IMR-90 (cell line): Measurements from ENCODE around the gene KRTAP19-8. TPM values are rescaled to one million over a fixed set of nuclear protein-coding genes. Genes with fewer than 3 reads are reported as not detected.

Source experiments
- ATAC-seq: fragments of 200-7000 bp; cut with Tn5 transposase; 2 replicates; pipeline ENCODE4 v1.9.1; 2020; ENCODE audit warnings: low read depth, mild to moderate bottlenecking, moderate library complexity
- BruUV-seq: library from RNA; stranded (reverse); fragments of 400-500 nt; replicated peaks from 2 replicates; lab custom pipeline; 2021; lab: Mats Ljungman, UMichigan
- CTCF ChIA-PET: fragments of 300-600 bp; formaldehyde crosslinking; extraction: SDS; loops from one replicate; lab custom pipeline; 2021; ENCODE audit warnings: antibody characterized with exemption; lab: Yijun Ruan, JAX
- POLR2A ChIA-PET: fragments of 300-600 bp; sonication (Branson Sonifier 250); formaldehyde crosslinking; loops from one replicate; lab custom pipeline; 2022; ENCODE audit warnings: antibody characterized with exemption; ENCODE audit not compliant: unreplicated experiment; lab: Charles Lee
- DNase-seq: peaks from one replicate; pipeline ENCODE4 v3.0.0; 2013
- H2AFZ ChIP-seq: replicated peaks from 2 replicates; pipeline ENCODE3; 2013; ENCODE audit warnings: low read length, mild to moderate bottlenecking; ENCODE audit not compliant: poor library complexity
- H2AK5ac ChIP-seq: 2 replicates; pipeline ENCODE4 v1.6.1; 2013; ENCODE audit warnings: low read depth, low read length, inconsistent platforms
- H2AK9ac ChIP-seq: replicated peaks from 2 replicates; pipeline ENCODE3; 2013; ENCODE audit warnings: mild to moderate bottlenecking, low read depth, low read length, moderate library complexity; ENCODE audit not compliant: poor library complexity
- H2BK120ac ChIP-seq: 2 replicates; pipeline ENCODE4 v1.6.1; 2013; ENCODE audit warnings: low read depth, low read length, inconsistent platforms
- H2BK15ac ChIP-seq: 3 replicates; pipeline ENCODE4 v1.6.1; 2013; ENCODE audit warnings: low read depth, low read length, inconsistent platforms
- H2BK20ac ChIP-seq: 2 replicates; pipeline ENCODE4 v1.6.1; 2013; ENCODE audit warnings: low read depth, mild to moderate bottlenecking, inconsistent platforms, low read length, moderate library complexity
- H2BK5ac ChIP-seq: 2 replicates; pipeline ENCODE4 v1.6.1; 2013; ENCODE audit warnings: mild to moderate bottlenecking, low read depth, low read length, inconsistent platforms; ENCODE audit not compliant: poor library complexity, severe bottlenecking
- H3K14ac ChIP-seq: replicated peaks from 2 replicates; pipeline ENCODE4 v1.6.1; 2013; ENCODE audit warnings: low read depth, low read length, inconsistent platforms
- H3K18ac ChIP-seq: 2 replicates; pipeline ENCODE4 v1.6.1; 2013; ENCODE audit warnings: low read depth, low read length, control low read depth
- H3K23ac ChIP-seq: 2 replicates; pipeline ENCODE4 v1.6.1; 2013; ENCODE audit warnings: low read depth, low read length, inconsistent platforms
- H3K27ac ChIP-seq: 2 replicates; pipeline ENCODE4 v1.5.1; 2013; ENCODE audit warnings: mild to moderate bottlenecking, control low read depth, low read length; ENCODE audit not compliant: insufficient read depth
- H3K27me3 ChIP-seq: 2 replicates; pipeline ENCODE4 v1.6.1; 2013; ENCODE audit warnings: low read length; ENCODE audit not compliant: control insufficient read depth, insufficient read depth
- H3K36me3 ChIP-seq: 2 replicates; pipeline ENCODE4 v1.6.1; 2013; ENCODE audit warnings: low read length, mixed read lengths; ENCODE audit not compliant: control insufficient read depth, insufficient read depth
- H3K4ac ChIP-seq: 2 replicates; pipeline ENCODE4 v1.6.1; 2013; ENCODE audit warnings: low read depth, low read length, inconsistent platforms
- H3K4me1 ChIP-seq: 2 replicates; pipeline ENCODE4 v1.6.1; 2013; ENCODE audit warnings: low read length, mixed read lengths; ENCODE audit not compliant: control insufficient read depth, insufficient read depth
- H3K4me2 ChIP-seq: 2 replicates; pipeline ENCODE4 v1.6.1; 2013; ENCODE audit warnings: low read depth, mild to moderate bottlenecking, control low read depth, low read length, moderate library complexity
- H3K4me3 ChIP-seq: 2 replicates; pipeline ENCODE4 v1.5.1; 2013; ENCODE audit warnings: low read depth, mild to moderate bottlenecking, control low read depth, low read length, moderate library complexity; ENCODE audit not compliant: insufficient read depth
- H3K56ac ChIP-seq: 2 replicates; pipeline ENCODE4 v1.6.1; 2013; ENCODE audit warnings: low read length, inconsistent platforms; ENCODE audit not compliant: insufficient read depth; ENCODE audit errors: extremely low read depth
- H3K79me1 ChIP-seq, 2 experiments: 2 replicates each; pipeline ENCODE4 v1.6.1; 2013; ENCODE audit warnings: low read length in 2 of 2, inconsistent platforms in 1 of 2, low read depth in 1 of 2
- H3K9ac ChIP-seq: 2 replicates; pipeline ENCODE4 v1.6.1; 2013; ENCODE audit warnings: low read depth, low read length, control low read depth
- H3K9me1 ChIP-seq: 2 replicates; pipeline ENCODE4 v1.6.1; 2013; ENCODE audit warnings: low read length, inconsistent platforms; ENCODE audit not compliant: insufficient read depth
- H3K9me3 ChIP-seq: 2 replicates; pipeline ENCODE4 v1.6.1; 2013; ENCODE audit warnings: low read length; ENCODE audit not compliant: control insufficient read depth, insufficient read depth
- H4K20me1 ChIP-seq: 2 replicates; pipeline ENCODE4 v1.6.1; 2013; ENCODE audit warnings: low read length, inconsistent platforms; ENCODE audit not compliant: insufficient read depth
- H4K5ac ChIP-seq: 2 replicates; pipeline ENCODE4 v1.6.1; 2013; ENCODE audit warnings: mild to moderate bottlenecking, low read depth, low read length, control low read depth
- H4K8ac ChIP-seq, 2 experiments: 2 replicates each; pipeline ENCODE4 v1.6.1; 2013; ENCODE audit warnings: low read depth in 2 of 2, low read length in 2 of 2, control low read depth in 1 of 2, inconsistent platforms in 1 of 2
- H4K91ac ChIP-seq: 2 replicates; pipeline ENCODE4 v1.6.1; 2013; ENCODE audit warnings: low read depth, low read length, inconsistent platforms; ENCODE audit not compliant: insufficient read depth
- BHLHE40 ChIP-seq: fragments of 150-350 bp; IDR thresholded peaks from 2 replicates; pipeline ENCODE4 v1.6.1; 2016; ENCODE audit warnings: mild to moderate bottlenecking, low read depth, low read length
- CEBPB ChIP-seq: IDR thresholded peaks from 2 replicates; pipeline ENCODE4 v1.6.1; 2012; ENCODE audit warnings: low read depth, low read length, improper control_type of control experiment
- CHD1 ChIP-seq: IDR thresholded peaks from 2 replicates; pipeline ENCODE4 v1.6.1; 2012; ENCODE audit warnings: low read depth, low read length, improper control_type of control experiment
- CTCF ChIP-seq: conservative IDR thresholded peaks from 2 replicates; pipeline ENCODE4 v1.5.1; 2012; ENCODE audit warnings: mild to moderate bottlenecking, low read depth, low read length, improper control_type of control experiment
- ELK1 ChIP-seq: fragments of 150-350 bp; IDR thresholded peaks from 2 replicates; pipeline ENCODE4 v1.6.1; 2016; ENCODE audit warnings: low read depth, mild to moderate bottlenecking, low read length, moderate library complexity, borderline replicate concordance
- FOS ChIP-seq: fragments of 150-350 bp; IDR thresholded peaks from 2 replicates; pipeline ENCODE4 v1.6.1; 2016; ENCODE audit warnings: low read depth, low read length
- MAFK ChIP-seq: IDR thresholded peaks from 2 replicates; pipeline ENCODE4 v1.6.1; 2012; ENCODE audit warnings: low read depth, low read length, improper control_type of control experiment
- MAZ ChIP-seq: IDR thresholded peaks from 2 replicates; pipeline ENCODE4 v1.6.1; 2012; ENCODE audit warnings: low read depth, mild to moderate bottlenecking, low read length, improper control_type of control experiment, moderate library complexity, borderline replicate concordance
- MXI1 ChIP-seq: IDR thresholded peaks from 2 replicates; pipeline ENCODE4 v1.6.1; 2012; ENCODE audit warnings: low read depth, mild to moderate bottlenecking, low read length, moderate library complexity, borderline replicate concordance
- NFE2L2 ChIP-seq: fragments of 150-350 bp; IDR thresholded peaks from 2 replicates; pipeline ENCODE4 v1.6.1; 2016; ENCODE audit warnings: low read depth, mild to moderate bottlenecking, low read length
- POLR2A ChIP-seq: IDR thresholded peaks from 2 replicates; pipeline ENCODE4 v1.6.1; 2012; ENCODE audit warnings: mild to moderate bottlenecking, low read depth, low read length
- RAD21 ChIP-seq: IDR thresholded peaks from 2 replicates; pipeline ENCODE4 v1.6.1; 2012; ENCODE audit warnings: low read length, improper control_type of control experiment
- RCOR1 ChIP-seq: IDR thresholded peaks from 2 replicates; pipeline ENCODE4 v1.6.1; 2012; ENCODE audit warnings: mild to moderate bottlenecking, low read length, improper control_type of control experiment; ENCODE audit not compliant: insufficient replicate concordance
- RFX5 ChIP-seq: IDR thresholded peaks from 2 replicates; pipeline ENCODE4 v1.8.0; 2012; ENCODE audit warnings: low read depth, mild to moderate bottlenecking, low read length, moderate library complexity
- SMC3 ChIP-seq: fragments of 150-350 bp; IDR thresholded peaks from 2 replicates; pipeline ENCODE4 v1.6.1; 2016; ENCODE audit warnings: low read depth, mild to moderate bottlenecking, antibody characterized with exemption, low read length, moderate library complexity
- USF2 ChIP-seq: fragments of 150-350 bp; IDR thresholded peaks from 2 replicates; pipeline ENCODE4 v1.6.1; 2017; ENCODE audit warnings: mild to moderate bottlenecking, antibody characterized with exemption, low read length, low read depth
- WGBS, 2 experiments: methylation state at CpG; one replicate each; pipeline versions ENCODE4 v1.1.5 to v1.1.7; 2013; ENCODE audit warnings: missing lambda C conversion rate in 2 of 2; ENCODE audit not compliant: insufficient read length in 1 of 2; ENCODE audit errors: extremely low coverage in 2 of 2; 5-methylcytosine and 5-hydroxymethylcytosine counted together
- dilution Hi-C: fragments of 300-500 bp; cut with HindIII; formaldehyde crosslinking; loops from one replicate; pipeline ENCODE4 v1.14.3; 2018; ENCODE audit warnings: low sequenced_read_pairs; ENCODE audit not compliant: unreplicated experiment
- in situ Hi-C: fragments of 300-500 bp; cut with MboI; formaldehyde crosslinking; loops from 3 replicates; pipeline ENCODE4 v1.14.3; 2019; ENCODE audit warnings: low sequenced_read_pairs, inconsistent platforms, mixed read lengths
- intact Hi-C: fragments of 100-400 bp; cut with micrococcal nuclease; formaldehyde crosslinking; loops from 2 replicates; pipeline ENCODE4 v1.10.0; 2022
- polyA plus RNA-seq, 3 experiments: library from polyadenylated mRNA; depleted of rRNA; stranded (reverse); fragments of >200 nt; gene quantifications; 2 replicates each; pipeline ENCODE4 v1.2.3, GENCODE V29; 2012; ENCODE audit warnings: low replicate concordance in 1 of 3
- total RNA-seq: library from RNA; depleted of rRNA; stranded (reverse); fragments of >200 nt; gene quantifications from 2 replicates; pipeline ENCODE4 v1.2.3, GENCODE V29; 2012

The KRTAP19-8 gene
- total and polyA plus RNA-seq, 2 of the 4 experiments (the other 2 are of a cell fraction) = not detected

GRCh38 chr21:30996728-30997127 lies 41.5 kb downstream of the KRTAP19-8 start:
- Histone ChIP-seq H3K14ac (no peak overlapping the region), H2AK5ac (no peak overlapping the region), H3K56ac (no peak overlapping the region), H2AK9ac (no peak overlapping the region), H3K9me1 (no peaks in the 10 kb centered on the region), H2AFZ (no peak overlapping the region), H4K91ac (no peak overlapping the region), H3K4ac (no peak overlapping the region), H2BK20ac (no peak overlapping the region), H3K4me1 (no peaks in the 10 kb centered on the region), H2BK5ac (no peak overlapping the region), H3K4me2 (no peak overlapping the region), H3K23ac (no peak overlapping the region), H3K18ac (no peak overlapping the region), H4K5ac (no peak overlapping the region), H3K4me3 (no peak overlapping the region), H2BK120ac (no peak overlapping the region), H2BK15ac (no peak overlapping the region), H3K27me3 (no peaks in the 10 kb centered on the region), H4K8ac (no peak overlapping the region), H3K9me3 (peaks cover 14% of the 10 kb centered on the region), H3K36me3 (no peaks in the 10 kb centered on the region), H3K9ac (no peak overlapping the region), H3K27ac (no peak overlapping the region), H3K79me1 (no peaks in the 10 kb centered on the region), H4K20me1 (no peaks in the 10 kb centered on the region)
- ATAC-seq (no peak), DNase-seq (no peak)
- no CpG with 5 or more reads among the region's 2 CpGs for WGBS, 2 experiments
- TF ChIP-seq RAD21 = no peak
- no peak for TF ChIP-seq MAFK
- TF ChIP-seq MAZ = no peak
- no peak for TF ChIP-seq CTCF
- TF ChIP-seq POLR2A = no peak
- TF ChIP-seq FOS = no peak
- TF ChIP-seq USF2 = no peak
- no peak for TF ChIP-seq BHLHE40
- TF ChIP-seq SMC3 = no peak
- no peak for TF ChIP-seq CEBPB
- TF ChIP-seq CHD1 = no peak
- no peak for TF ChIP-seq ELK1
- TF ChIP-seq RFX5 = no peak
- no peak for TF ChIP-seq MXI1
- no peak for TF ChIP-seq NFE2L2
- TF ChIP-seq RCOR1 = no peak
- ChIA-PET CTCF (no interaction called here), POLR2A (no interaction called here)
- BruUV-seq = no TSS peak
- intact Hi-C loops (no loop called here), in situ Hi-C loops (no loop called here), dilution Hi-C loops (no loop called here)
